AG09309 (cell line): ENCODE data around the gene EDN3.

Experiments
- DNase-seq: peaks from one replicate; pipeline ENCODE4 v3.0.0-alpha.2; 2010; ENCODE audit warnings: low read depth
- H3K4me3 ChIP-seq: 2 replicates; pipeline ENCODE4 v1.5.1; 2011; ENCODE audit warnings: mild to moderate bottlenecking, low read depth, low read length, moderate library complexity; ENCODE audit not compliant: control insufficient read depth
- CTCF ChIP-seq: IDR thresholded peaks from 2 replicates; pipeline ENCODE4 v1.5.1; 2011; ENCODE audit warnings: mild to moderate bottlenecking, low read depth, low read length, inconsistent platforms; ENCODE audit not compliant: insufficient read depth, control insufficient read depth; ENCODE audit errors: missing control alignments

Gene EDN3

GRCh38 chr20:59301343-59302007 is 1.1 kb downstream of the EDN3 start:
- no peak overlapping the region for H3K4me3 ChIP-seq
- TF ChIP-seq CTCF, result no peak
- DNase-seq, result no peak

GRCh38 chr20:59305908-59306655 is 5.7 kb downstream of the EDN3 start:
- TF ChIP-seq CTCF, result no peak
- no peak overlapping the region for H3K4me3 ChIP-seq
- DNase-seq, result no peak

GRCh38 chr20:59307270-59307669 is 6.9 kb downstream of the EDN3 start:
- no peak for DNase-seq
- no peak for TF ChIP-seq CTCF
- H3K4me3 ChIP-seq, result no peak overlapping the region

- no peak overlapping the region for H3K4me3 ChIP-seq
- no peak for DNase-seq
- no peak for TF ChIP-seq CTCF
These were observed 8.2 kb downstream of the EDN3 start for GRCh38 chr20:59308493-59309201.

GRCh38 chr20:59309218-59309617 is 8.8 kb downstream of the EDN3 start:
- no peak for DNase-seq
- H3K4me3 ChIP-seq, result no peak overlapping the region
- no peak for TF ChIP-seq CTCF

GRCh38 chr20:59314997-59315396 is 14.6 kb downstream of the EDN3 start:
- no peak overlapping the region for H3K4me3 ChIP-seq
- no peak for DNase-seq

More at GRCh38 chr20:59314997-59315396, 14.6 kb downstream of the EDN3 start:
- TF ChIP-seq CTCF, result no peak
